Lung (tissue), 12 donors: ENCODE measurements around the gene CTSZ. TPM values are rescaled to one million over a fixed set of nuclear protein-coding genes. Genes with fewer than 3 reads are reported as not detected.

Experiments used
- ATAC-seq: fragments of 200-7000 bp; cut with Tn5 transposase; one replicate; pipeline ENCODE4 v1.9.1; 2020; ENCODE audit warnings: moderate number of reproducible peaks; ENCODE audit not compliant: insufficient read depth, low FRiP score
- DNase-seq, 3 donors: peaks; one replicate each; pipeline ENCODE4 v3.0.0-alpha.2; 2013 to 2017
- H3K27ac ChIP-seq, 2 donors: one replicate each; pipeline ENCODE4 v1.5.1; 2013; ENCODE audit warnings: mild to moderate bottlenecking in 2 of 2, moderate library complexity in 2 of 2, control low read depth in 1 of 2, inconsistent platforms in 1 of 2, low read depth in 1 of 2, low read length in 1 of 2
- H3K27me3 ChIP-seq, 3 donors: one replicate each; pipeline ENCODE4 v1.5.1; 2013; ENCODE audit warnings: low read length in 2 of 3; ENCODE audit not compliant: control insufficient read depth in 3 of 3, insufficient read depth in 3 of 3
- H3K36me3 ChIP-seq, 4 donors: one replicate each; pipeline ENCODE4 v1.5.1; 2013; ENCODE audit warnings: low read length in 4 of 4, mild to moderate bottlenecking in 1 of 4, moderate library complexity in 1 of 4; ENCODE audit not compliant: control insufficient read depth in 4 of 4, insufficient read depth in 4 of 4
- H3K4me1 ChIP-seq, 5 donors: one replicate each; pipeline ENCODE4 v1.5.1; 2013; ENCODE audit warnings: low read length in 5 of 5, mild to moderate bottlenecking in 2 of 5, moderate library complexity in 1 of 5; ENCODE audit not compliant: control insufficient read depth in 5 of 5, insufficient read depth in 5 of 5
- H3K4me3 ChIP-seq: one replicate; pipeline ENCODE4 v1.5.1; 2013; ENCODE audit warnings: mild to moderate bottlenecking, control low read depth, moderate library complexity
- H3K9ac ChIP-seq, 2 donors: one replicate each; pipeline ENCODE4 v1.5.1; 2013; ENCODE audit warnings: low read length in 2 of 2, control low read depth in 1 of 2; ENCODE audit not compliant: insufficient read depth in 1 of 2
- H3K9me3 ChIP-seq, 4 donors: one replicate each; pipeline ENCODE4 v1.5.1; 2013; ENCODE audit warnings: low read length in 3 of 4, mild to moderate bottlenecking in 1 of 4, moderate library complexity in 1 of 4; ENCODE audit not compliant: control insufficient read depth in 4 of 4, insufficient read depth in 3 of 4
- WGBS, 2 donors: extraction: QIAGEN DNeasy Blood & Tissue Kit; methylation state at CpG; one replicate each; pipeline ENCODE4 v1.1.7; 2013; 5-methylcytosine and 5-hydroxymethylcytosine counted together
- polyA plus RNA-seq, 2 donors: library from polyadenylated mRNA; stranded (reverse); fragments of 200-250 nt; gene quantifications; one replicate each; pipeline ENCODE4 v1.2.1, GENCODE V29; 2013
- total RNA-seq, 2 donors: library from RNA; depleted of rRNA in 1 of 2; stranded (reverse); fragments of >200 nt in 1 of 2; gene quantifications; one replicate each; pipeline ENCODE4 v1.2.1, GENCODE V29; 2014 to 2021
- TF ChIP-seq, protein P1 (sequence below): IDR thresholded peaks from 2 replicates; pipeline ENCODE4 v1.5.1; 2012; ENCODE audit warnings: mild to moderate bottlenecking; ENCODE audit errors: control extremely low read depth, extremely low read depth
- donor health status: control.
- donor health status: control.
- donor health status: Bipolar disorder and iron deficiency.
- donor health status: healthy.
- donor health status: DM: yes; HTN: yes; CAD: no.

The CTSZ gene
- total and polyA plus RNA-seq, 4 donors = 105 to 558 (median 291) TPM

DNA sequence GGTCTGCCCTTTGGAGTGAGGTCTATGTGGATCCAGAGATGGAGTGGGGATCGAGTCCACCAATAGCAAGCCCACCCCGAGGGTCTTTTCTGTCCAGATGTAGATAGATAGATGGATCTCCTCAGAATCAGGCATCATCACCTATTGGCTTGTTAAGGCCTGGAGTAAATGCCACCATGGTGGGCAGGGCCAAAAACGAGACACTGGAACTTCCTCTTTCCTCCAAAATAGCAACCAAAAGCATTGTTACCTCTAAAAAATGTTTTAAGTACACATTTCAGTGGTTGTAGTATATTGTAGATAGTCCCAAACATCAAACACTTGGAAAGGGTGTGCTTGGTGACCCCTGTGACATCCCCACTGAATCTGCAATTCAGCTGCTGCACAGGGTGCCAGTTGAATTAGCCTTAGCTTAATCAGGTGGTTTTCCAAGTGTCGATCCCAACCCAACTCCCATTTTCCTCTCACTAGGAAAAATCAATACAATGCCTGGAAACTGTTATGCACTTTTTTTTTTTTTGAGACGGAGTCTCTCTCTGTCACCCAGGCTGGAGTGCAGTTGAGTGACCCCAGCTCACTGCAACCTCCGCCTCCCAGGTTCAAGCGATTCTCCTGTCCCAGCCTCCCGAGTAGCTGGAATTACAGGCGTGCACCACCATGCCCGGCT lies 61.0 kb downstream of the CTSZ start:
- H3K27me3 ChIP-seq = no peaks in the 10 kb centered on the region
- no peaks in the 10 kb centered on the region for H3K9me3 ChIP-seq
- DNase-seq (no peak), ATAC-seq (no peak)
- H3K4me3 ChIP-seq = no peak overlapping the region
- H3K27ac ChIP-seq = no peak overlapping the region
- peaks cover 0 to 17% (median 0%) of the 10 kb centered on the region in 5 donors for H3K4me1 ChIP-seq
- TF ChIP-seq, protein P1, sequence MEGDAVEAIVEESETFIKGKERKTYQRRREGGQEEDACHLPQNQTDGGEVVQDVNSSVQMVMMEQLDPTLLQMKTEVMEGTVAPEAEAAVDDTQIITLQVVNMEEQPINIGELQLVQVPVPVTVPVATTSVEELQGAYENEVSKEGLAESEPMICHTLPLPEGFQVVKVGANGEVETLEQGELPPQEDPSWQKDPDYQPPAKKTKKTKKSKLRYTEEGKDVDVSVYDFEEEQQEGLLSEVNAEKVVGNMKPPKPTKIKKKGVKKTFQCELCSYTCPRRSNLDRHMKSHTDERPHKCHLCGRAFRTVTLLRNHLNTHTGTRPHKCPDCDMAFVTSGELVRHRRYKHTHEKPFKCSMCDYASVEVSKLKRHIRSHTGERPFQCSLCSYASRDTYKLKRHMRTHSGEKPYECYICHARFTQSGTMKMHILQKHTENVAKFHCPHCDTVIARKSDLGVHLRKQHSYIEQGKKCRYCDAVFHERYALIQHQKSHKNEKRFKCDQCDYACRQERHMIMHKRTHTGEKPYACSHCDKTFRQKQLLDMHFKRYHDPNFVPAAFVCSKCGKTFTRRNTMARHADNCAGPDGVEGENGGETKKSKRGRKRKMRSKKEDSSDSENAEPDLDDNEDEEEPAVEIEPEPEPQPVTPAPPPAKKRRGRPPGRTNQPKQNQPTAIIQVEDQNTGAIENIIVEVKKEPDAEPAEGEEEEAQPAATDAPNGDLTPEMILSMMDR = no peak
- H3K36me3 ChIP-seq = no peaks in the 10 kb centered on the region
- no peak overlapping the region for H3K9ac ChIP-seq
- 87 to 91% methylated on average over 10 of the region's 10 CpGs for WGBS, 2 donors

Other genes starting within 250 kb of the CTSZ start
- 1 to 10 TPM in 1 of 2 donors, under 1 TPM in 1; 0.80 to 1.9 TPM for gene GNAS-AS1, start 156.4 kb downstream of the CTSZ start, total RNA-seq
- under 1 TPM; 0.07 to 0.69 TPM for gene GNAS-AS1, start 156.4 kb downstream of the CTSZ start, polyA plus RNA-seq
- 1,000 to 10,000 TPM in 1 of 2 donors, 100 to 1,000 TPM in 1; 763 to 1,010 TPM for gene GNAS, start 154.5 kb downstream of the CTSZ start, total RNA-seq
- gene GNAS, start 154.5 kb downstream of the CTSZ start, polyA plus RNA-seq = 1,000 to 10,000 TPM in 1 of 2 donors, 100 to 1,000 TPM in 1; 638 to 1,238 TPM
- gene NELFCD, start 26.0 kb downstream of the CTSZ start, total RNA-seq = 10 to 100 TPM; 46.4 to 93.9 TPM
- 10 to 100 TPM; 31.5 to 38.3 TPM for gene NELFCD, start 26.0 kb downstream of the CTSZ start, polyA plus RNA-seq
- gene TUBB1, start 12.2 kb upstream of the CTSZ start, total RNA-seq = 1 to 10 TPM in 1 of 2 donors, under 1 TPM in 1; 0.64 to 6.6 TPM
- gene TUBB1, start 12.2 kb upstream of the CTSZ start, polyA plus RNA-seq = 1 to 10 TPM in 1 of 2 donors, under 1 TPM in 1; 0.87 to 6.8 TPM
- 10 to 100 TPM; 18.4 to 74.3 TPM for gene ATP5F1E, start 25.1 kb upstream of the CTSZ start, total RNA-seq
- gene ATP5F1E, start 25.1 kb upstream of the CTSZ start, polyA plus RNA-seq = 10 to 100 TPM; 53.9 to 88.8 TPM
- gene PRELID3B, start 35.5 kb upstream of the CTSZ start, total RNA-seq = 10 to 100 TPM; 48.7 to 61.1 TPM
- gene PRELID3B, start 35.5 kb upstream of the CTSZ start, polyA plus RNA-seq = 10 to 100 TPM; 19.9 to 33.7 TPM
- gene ZNF831, start 156.6 kb upstream of the CTSZ start, total RNA-seq = 1 to 10 TPM in 1 of 2 donors, under 1 TPM in 1; 0.86 to 1.0 TPM
- under 1 TPM; 0.14 to 0.26 TPM for gene ZNF831, start 156.6 kb upstream of the CTSZ start, polyA plus RNA-seq